Nephron (organoid): Measurements from ENCODE around the gene IGF2R.

Source experiments
- H3K27ac Mint-ChIP-seq, 3 experiments: 2 replicates each; pipeline ENCODE4 v1.8.0; 2020; ENCODE audit warnings: mixed read lengths in 3 of 3, mild to moderate bottlenecking in 2 of 3, moderate library complexity in 1 of 3
- H3K27me3 Mint-ChIP-seq: 2 replicates; pipeline ENCODE4 v1.8.0; 2021; ENCODE audit warnings: low read depth, mild to moderate bottlenecking, moderate library complexity, mixed read lengths
- H3K36me3 Mint-ChIP-seq: 2 replicates; pipeline ENCODE4 v1.8.0; 2020; ENCODE audit warnings: low read depth, mixed read lengths
- H3K4me1 Mint-ChIP-seq: 2 replicates; pipeline ENCODE4 v1.8.0; 2020; ENCODE audit warnings: mixed read lengths
- H3K4me3 Mint-ChIP-seq, 3 experiments: 2 replicates each; pipeline ENCODE4 v1.8.0; 2020; ENCODE audit warnings: mild to moderate bottlenecking in 3 of 3, mixed read lengths in 3 of 3, moderate library complexity in 2 of 3
- H3K9me3 Mint-ChIP-seq: 2 replicates; pipeline ENCODE4 v1.8.0; 2020; ENCODE audit warnings: mixed read lengths
- TF ChIP-seq, protein P1 (sequence below), 3 experiments: fragments of 200-600 bp; sonication (generic); IDR thresholded peaks; one replicate each; pipeline ENCODE4 v1.5.0; 2021; ENCODE audit warnings: antibody characterized with exemption in 3 of 3; ENCODE audit not compliant: unreplicated experiment in 3 of 3

The IGF2R gene

DNA sequence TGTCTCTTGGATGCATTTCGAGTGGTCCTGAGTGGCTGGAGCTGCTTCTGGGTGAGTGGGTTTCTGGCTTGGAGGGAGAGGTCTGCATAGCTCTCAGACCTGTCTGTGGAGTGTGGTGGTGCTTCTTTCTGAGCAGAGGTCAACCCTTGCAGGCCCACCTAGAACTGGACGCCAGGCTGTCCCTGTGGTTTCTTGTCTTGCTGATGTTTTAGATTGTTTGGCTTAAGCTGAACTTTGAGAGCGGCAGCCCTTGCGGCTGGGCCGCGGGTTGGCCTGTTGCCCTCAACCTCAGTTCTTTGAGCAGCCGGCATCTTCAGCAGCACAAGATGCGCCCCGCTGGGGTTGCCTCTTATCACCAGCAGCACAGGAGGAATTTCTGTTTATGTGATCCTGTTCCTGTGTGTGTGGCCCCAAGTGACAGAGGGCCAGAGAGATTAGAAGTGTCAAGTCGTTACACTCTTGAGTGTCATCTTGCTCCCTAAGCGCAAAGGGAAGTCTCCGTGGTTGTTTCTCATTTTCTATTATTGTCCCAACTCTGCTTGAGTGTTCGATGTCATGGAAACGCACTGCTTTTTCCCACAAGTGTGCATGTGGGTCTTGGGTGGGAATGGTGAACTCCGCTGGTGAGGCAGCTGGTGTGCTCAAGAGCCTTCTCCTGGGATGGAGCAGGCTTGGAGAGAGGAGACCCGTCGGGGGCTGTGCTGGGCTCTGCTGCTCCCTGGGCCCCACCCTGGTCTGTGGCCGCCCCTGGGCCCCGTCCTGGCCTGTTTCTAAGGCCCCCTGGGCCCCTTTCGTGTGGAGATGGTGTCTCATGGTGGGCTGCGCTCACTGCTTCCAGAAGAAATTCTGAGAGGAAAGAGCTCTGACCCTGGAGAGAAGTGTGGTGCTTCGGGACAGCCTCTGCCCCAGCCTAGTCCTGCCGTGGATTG lies 132.7 kb downstream of the IGF2R start:
- Mint-ChIP-seq H3K36me3 (peaks cover 72% of the 10 kb centered on the region), H3K4me3 (no peak overlapping the region), H3K27me3 (peaks cover 3% of the 10 kb centered on the region), H3K4me1 (peaks cover 5% of the 10 kb centered on the region), H3K9me3 (no peaks in the 10 kb centered on the region), H3K27ac (no peak overlapping the region)
- TF ChIP-seq, protein P1, sequence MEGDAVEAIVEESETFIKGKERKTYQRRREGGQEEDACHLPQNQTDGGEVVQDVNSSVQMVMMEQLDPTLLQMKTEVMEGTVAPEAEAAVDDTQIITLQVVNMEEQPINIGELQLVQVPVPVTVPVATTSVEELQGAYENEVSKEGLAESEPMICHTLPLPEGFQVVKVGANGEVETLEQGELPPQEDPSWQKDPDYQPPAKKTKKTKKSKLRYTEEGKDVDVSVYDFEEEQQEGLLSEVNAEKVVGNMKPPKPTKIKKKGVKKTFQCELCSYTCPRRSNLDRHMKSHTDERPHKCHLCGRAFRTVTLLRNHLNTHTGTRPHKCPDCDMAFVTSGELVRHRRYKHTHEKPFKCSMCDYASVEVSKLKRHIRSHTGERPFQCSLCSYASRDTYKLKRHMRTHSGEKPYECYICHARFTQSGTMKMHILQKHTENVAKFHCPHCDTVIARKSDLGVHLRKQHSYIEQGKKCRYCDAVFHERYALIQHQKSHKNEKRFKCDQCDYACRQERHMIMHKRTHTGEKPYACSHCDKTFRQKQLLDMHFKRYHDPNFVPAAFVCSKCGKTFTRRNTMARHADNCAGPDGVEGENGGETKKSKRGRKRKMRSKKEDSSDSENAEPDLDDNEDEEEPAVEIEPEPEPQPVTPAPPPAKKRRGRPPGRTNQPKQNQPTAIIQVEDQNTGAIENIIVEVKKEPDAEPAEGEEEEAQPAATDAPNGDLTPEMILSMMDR (IDR thresholded peaks at IDR 0.05; ENCODE audit: unreplicated experiment in 3 of 3): no peak

DNA sequence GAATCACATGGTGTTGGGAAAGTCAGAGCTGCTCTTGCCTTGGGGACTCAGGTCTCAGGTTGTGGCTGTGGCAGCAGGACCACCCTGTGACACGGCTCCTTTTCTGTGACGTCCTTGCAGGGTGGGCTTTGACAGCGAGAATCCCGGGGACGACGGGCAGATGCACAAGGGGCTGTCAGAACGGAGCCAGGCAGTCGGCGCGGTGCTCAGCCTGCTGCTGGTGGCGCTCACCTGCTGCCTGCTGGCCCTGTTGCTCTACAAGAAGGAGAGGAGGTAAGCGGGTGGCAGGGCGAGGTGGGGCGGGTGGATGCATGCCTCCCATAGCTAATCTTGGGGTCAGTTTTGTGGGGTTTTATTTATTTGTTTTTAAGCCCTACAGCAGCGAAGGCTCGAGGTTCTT lies 133.5 kb downstream of the IGF2R start:
- H3K36me3 Mint-ChIP-seq: peaks cover 69% of the 10 kb centered on the region
- no peak overlapping the region for H3K4me3 Mint-ChIP-seq
- TF ChIP-seq, protein P1 (IDR thresholded peaks at IDR 0.05; ENCODE audit: unreplicated experiment in 3 of 3): no peak

DNA sequence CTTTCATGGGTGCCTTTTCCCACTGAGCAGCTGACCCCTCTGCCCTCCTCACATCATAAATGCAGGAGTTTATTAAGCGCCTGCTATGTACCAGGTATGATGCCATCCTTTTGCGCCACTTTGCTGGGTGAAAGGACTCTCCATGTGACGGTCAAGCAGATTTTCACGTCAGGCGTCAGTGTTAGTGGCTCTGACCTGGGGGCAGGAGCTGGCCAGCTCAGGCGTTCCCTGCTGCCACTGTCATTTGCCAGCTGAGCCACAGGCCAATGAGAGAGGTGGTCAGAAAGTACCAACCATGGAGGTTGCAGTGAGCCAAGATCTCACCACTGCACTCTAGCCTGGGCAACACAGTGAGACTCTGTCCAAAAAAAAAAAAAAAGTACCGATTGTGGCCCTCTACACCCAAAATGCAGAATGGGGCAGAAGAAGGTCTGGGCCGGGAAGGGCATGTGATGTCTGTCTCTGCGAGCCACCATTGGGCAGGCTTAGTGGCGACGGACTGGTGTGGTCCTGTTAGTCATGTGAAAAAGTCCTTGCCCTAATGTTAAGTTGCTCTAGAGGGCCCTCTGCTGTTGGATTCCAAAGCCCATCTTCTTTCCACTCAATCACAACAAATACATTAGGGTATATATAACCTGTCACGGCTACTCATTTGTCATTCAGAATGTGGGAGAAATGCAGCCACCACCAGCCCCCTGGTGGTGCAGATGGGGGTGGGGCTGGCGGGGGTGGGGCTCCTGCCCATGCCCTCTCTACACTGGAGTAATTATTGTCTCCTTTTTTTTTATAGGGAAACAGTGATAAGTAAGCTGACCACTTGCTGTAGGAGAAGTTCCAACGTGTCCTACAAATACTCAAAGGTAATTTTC lies 134.3 kb downstream of the IGF2R start:
- TF ChIP-seq, protein P1 (IDR thresholded peaks at IDR 0.05; ENCODE audit: unreplicated experiment in 3 of 3): peak in 2 of 3 experiments; percentile 20 to 29
- H3K9me3 Mint-ChIP-seq: no peaks in the 10 kb centered on the region
- H3K4me3 Mint-ChIP-seq: no peak overlapping the region
- peaks cover 3% of the 10 kb centered on the region for H3K27me3 Mint-ChIP-seq
- H3K4me1 Mint-ChIP-seq: peaks cover 5% of the 10 kb centered on the region
- no peak overlapping the region for H3K27ac Mint-ChIP-seq
- peaks cover 69% of the 10 kb centered on the region for H3K36me3 Mint-ChIP-seq

More for the DNA sequence above, 133.5 kb downstream of the IGF2R start:
- Mint-ChIP-seq H3K9me3 (no peaks in the 10 kb centered on the region), H3K27ac (no peak overlapping the region), H3K4me1 (peaks cover 5% of the 10 kb centered on the region), H3K27me3 (peaks cover 3% of the 10 kb centered on the region)

DNA sequence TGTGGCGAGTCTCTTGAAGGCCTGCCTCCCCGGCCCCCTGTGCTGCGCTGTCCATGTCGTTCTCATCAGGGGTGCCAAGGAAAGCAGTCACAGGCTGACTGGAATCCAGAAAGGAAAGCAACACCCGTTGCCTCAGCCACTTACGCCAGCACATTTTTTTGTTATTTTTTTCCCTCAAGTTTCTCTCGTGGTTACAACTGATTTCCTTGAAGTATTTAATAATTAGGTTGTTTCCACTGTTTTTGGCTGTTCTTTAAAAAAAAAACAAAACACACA lies 134.9 kb downstream of the IGF2R start:
- Mint-ChIP-seq H3K4me3 (no peak overlapping the region), H3K27ac (no peak overlapping the region), H3K4me1 (peaks cover 5% of the 10 kb centered on the region), H3K36me3 (peaks cover 69% of the 10 kb centered on the region), H3K9me3 (no peaks in the 10 kb centered on the region), H3K27me3 (peaks cover 3% of the 10 kb centered on the region)
- TF ChIP-seq, protein P1 (IDR thresholded peaks at IDR 0.05; ENCODE audit: unreplicated experiment in 3 of 3): no peak

DNA sequence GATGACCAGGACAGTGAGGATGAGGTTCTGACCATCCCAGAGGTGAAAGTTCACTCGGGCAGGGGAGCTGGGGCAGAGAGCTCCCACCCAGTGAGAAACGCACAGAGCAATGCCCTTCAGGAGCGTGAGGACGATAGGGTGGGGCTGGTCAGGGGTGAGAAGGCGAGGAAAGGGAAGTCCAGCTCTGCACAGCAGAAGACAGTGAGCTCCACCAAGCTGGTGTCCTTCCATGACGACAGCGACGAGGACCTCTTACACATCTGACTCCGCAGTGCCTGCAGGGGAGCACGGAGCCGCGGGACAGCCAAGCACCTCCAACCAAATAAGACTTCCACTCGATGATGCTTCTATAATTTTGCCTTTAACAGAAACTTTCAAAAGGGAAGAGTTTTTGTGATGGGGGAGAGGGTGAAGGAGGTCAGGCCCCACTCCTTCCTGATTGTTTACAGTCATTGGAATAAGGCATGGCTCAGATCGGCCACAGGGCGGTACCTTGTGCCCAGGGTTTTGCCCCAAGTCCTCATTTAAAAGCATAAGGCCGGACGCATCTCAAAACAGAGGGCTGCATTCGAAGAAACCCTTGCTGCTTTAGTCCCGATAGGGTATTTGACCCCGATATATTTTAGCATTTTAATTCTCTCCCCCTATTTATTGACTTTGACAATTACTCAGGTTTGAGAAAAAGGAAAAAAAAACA lies 136.1 kb downstream of the IGF2R start:
- Mint-ChIP-seq H3K4me1 (peaks cover 3% of the 10 kb centered on the region), H3K36me3 (peaks cover 63% of the 10 kb centered on the region), H3K4me3 (no peak overlapping the region), H3K27me3 (peaks cover 3% of the 10 kb centered on the region), H3K27ac (no peak overlapping the region), H3K9me3 (no peaks in the 10 kb centered on the region)
- TF ChIP-seq, protein P1 (IDR thresholded peaks at IDR 0.05; ENCODE audit: unreplicated experiment in 3 of 3): no peak
